Keratinocyte (primary cell): ENCODE measurements around the gene RAPGEF3. TPM values are rescaled to one million over a fixed set of nuclear protein-coding genes. Genes with fewer than 3 reads are reported as not detected.
A peak's percentile ranks its signal among the peaks of the same experiment; 100 is the strongest.

Experiments used
- DNase-seq: peaks from one replicate; pipeline ENCODE4 v3.0.0-alpha.2; 2011; ENCODE audit warnings: low read depth, missing footprints, low spot score
- FAIRE-seq: peaks from 2 replicates; lab custom pipeline; 2011; peaks lifted over from hg19 to GRCh38; lab: Jason Lieb, UNC
- H2AFZ ChIP-seq: 2 replicates; pipeline ENCODE4 v1.6.0; 2012; ENCODE audit warnings: low read length, control low read depth, inconsistent platforms; ENCODE audit not compliant: control insufficient read depth
- H3K27ac ChIP-seq: 2 replicates; pipeline ENCODE4 v1.5.1; 2011; ENCODE audit warnings: low read length; ENCODE audit not compliant: control insufficient read depth, insufficient read depth
- H3K27me3 ChIP-seq: 3 replicates; pipeline ENCODE4 v1.6.0; 2011; ENCODE audit warnings: low read length; ENCODE audit not compliant: control insufficient read depth, insufficient read depth; ENCODE audit errors: extremely low read depth
- H3K36me3 ChIP-seq, 2 experiments: 2 replicates in 1 of 2; 3 replicates in 1 of 2; pipeline ENCODE4 v1.5.1; 2011; ENCODE audit warnings: low read length in 2 of 2, mild to moderate bottlenecking in 1 of 2; ENCODE audit not compliant: control insufficient read depth in 2 of 2, insufficient read depth in 2 of 2; ENCODE audit errors: extremely low read depth in 1 of 2
- H3K4me1 ChIP-seq: 3 replicates; pipeline ENCODE4 v1.5.1; 2011; ENCODE audit warnings: low read length; ENCODE audit not compliant: control insufficient read depth, insufficient read depth; ENCODE audit errors: extremely low read depth
- H3K4me2 ChIP-seq: 3 replicates; pipeline ENCODE4 v1.6.0; 2011; ENCODE audit warnings: low read depth, low read length; ENCODE audit not compliant: control insufficient read depth, insufficient read depth; ENCODE audit errors: extremely low read depth
- H3K4me3 ChIP-seq, 3 experiments: fragments of 200-600 bp in 1 of 3; sonication (generic) in 1 of 3; 2 replicates in 2 of 3; 3 replicates in 1 of 3; pipeline ENCODE4 v1.5.1; 2011 to 2016; ENCODE audit warnings: low read length in 3 of 3, mild to moderate bottlenecking in 3 of 3, control low read depth in 2 of 3, inconsistent platforms in 1 of 3, low read depth in 1 of 3, mixed read lengths in 1 of 3, mixed run types in 1 of 3, moderate library complexity in 1 of 3; ENCODE audit not compliant: control insufficient read depth in 2 of 3, insufficient read depth in 2 of 3; ENCODE audit errors: extremely low read depth in 1 of 3
- H3K79me2 ChIP-seq: 2 replicates; pipeline ENCODE4 v1.6.0; 2012; ENCODE audit warnings: low read length; ENCODE audit not compliant: control insufficient read depth, insufficient read depth
- H3K9ac ChIP-seq: 3 replicates; pipeline ENCODE4 v1.6.0; 2011; ENCODE audit warnings: low read length; ENCODE audit not compliant: control insufficient read depth, insufficient read depth; ENCODE audit errors: extremely low read depth
- H3K9me1 ChIP-seq: 3 replicates; pipeline ENCODE4 v1.6.0; 2011; ENCODE audit warnings: low read length; ENCODE audit not compliant: control insufficient read depth, insufficient read depth; ENCODE audit errors: extremely low read depth
- H3K9me3 ChIP-seq: 2 replicates; pipeline ENCODE4 v1.5.1; 2012; ENCODE audit warnings: low read depth, low read length; ENCODE audit not compliant: control insufficient read depth
- H4K20me1 ChIP-seq: 3 replicates; pipeline ENCODE4 v1.6.0; 2011; ENCODE audit warnings: low read length; ENCODE audit not compliant: control insufficient read depth, insufficient read depth; ENCODE audit errors: extremely low read depth
- EZH2 ChIP-seq: IDR thresholded peaks from one replicate; pipeline ENCODE4 v1.6.1; 2012; ENCODE audit warnings: inconsistent platforms, mild to moderate bottlenecking, low read length, moderate library complexity
- dilution Hi-C: fragments of 300-500 bp; cut with MboI; formaldehyde crosslinking; loops from one replicate; pipeline ENCODE4 v1.7.0; 2020; ENCODE audit warnings: low sequenced_read_pairs; ENCODE audit not compliant: extremely low pct_ligation_motif_present
- polyA plus RNA-seq, 5 experiments: library from polyadenylated mRNA; depleted of rRNA in 3 of 5; stranded (reverse) in 3 of 5; stranded (forward) in 1 of 5; unstranded in 1 of 5; fragments of >200 nt; gene quantifications; 1 replicate in 1 of 5; 2 replicates in 3 of 5; 3 replicates in 1 of 5; pipeline versions ENCODE4 v1.2.1 to v1.2.3, GENCODE V29; 2011 to 2012; ENCODE audit warnings: missing spikeins in 2 of 5, low read depth in 1 of 5, low replicate concordance in 1 of 5
- TF ChIP-seq, protein P1 (sequence below), 3 experiments: IDR thresholded peaks in 1 of 3; conservative IDR thresholded peaks in 1 of 3; optimal IDR thresholded peaks in 1 of 3; 2 replicates in 2 of 3; 3 replicates in 1 of 3; pipeline versions ENCODE3 to v1.5.1; 2011; ENCODE audit warnings: low read length in 3 of 3, mild to moderate bottlenecking in 3 of 3, moderate library complexity in 2 of 3, control low read depth in 1 of 3, inconsistent platforms in 1 of 3; ENCODE audit not compliant: insufficient read depth in 2 of 3; ENCODE audit errors: extremely low read depth in 1 of 3

Gene RAPGEF3
- polyA plus RNA-seq, 1 donor (not counting 4 experiments of a cell fraction or from before 2014, with no cell fraction given) = 5.1 TPM

DNA sequence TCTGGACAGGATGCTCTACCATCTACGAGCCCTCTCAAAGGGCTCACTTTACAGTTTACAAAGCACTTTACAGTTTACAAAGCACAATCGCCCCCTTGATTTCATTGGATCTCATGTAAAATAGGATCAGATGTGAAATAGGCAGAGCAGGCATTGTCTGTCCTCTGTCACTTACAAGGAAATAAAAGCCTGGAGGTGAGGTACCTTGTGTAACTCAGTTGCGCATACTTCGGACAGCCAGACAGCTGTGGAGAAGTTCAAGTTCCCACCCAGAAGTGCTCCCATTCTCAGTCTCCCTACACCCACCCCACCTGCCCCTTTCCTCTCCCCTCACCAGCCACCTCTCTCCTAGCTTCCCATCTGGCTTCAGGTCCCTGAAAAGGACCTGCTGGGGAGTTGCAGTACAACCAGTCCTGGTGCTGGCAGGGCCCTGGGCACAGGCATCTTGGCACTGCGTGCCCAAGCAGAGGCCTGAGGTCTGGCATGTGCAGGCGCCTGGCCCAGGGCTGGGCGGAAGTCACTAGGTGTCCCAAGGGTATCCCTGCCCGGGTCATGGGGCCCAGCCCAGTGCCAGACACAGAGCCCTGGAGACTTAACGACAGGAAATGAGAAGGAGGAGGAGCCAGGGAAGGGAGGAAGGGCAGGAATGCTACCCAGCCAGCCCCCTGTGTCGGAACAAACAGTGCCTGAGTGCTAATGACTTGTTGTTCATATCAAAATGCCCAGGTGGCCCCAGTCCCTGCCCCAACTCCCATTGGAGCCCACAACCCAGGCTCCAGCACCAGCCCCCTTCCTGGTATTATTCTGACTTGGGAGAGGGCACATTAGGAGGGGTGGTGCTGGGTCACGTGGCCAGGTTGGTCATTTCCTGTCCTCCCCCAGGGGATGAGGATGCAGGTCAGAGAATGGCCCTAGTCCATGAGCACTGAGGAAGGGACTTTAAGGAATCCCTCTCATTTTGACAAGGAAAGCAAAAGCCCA lies 5.4 kb downstream of the RAPGEF3 start:
- Histone ChIP-seq H2AFZ (peak overlapping the region; percentile 21), H3K9ac (peak overlapping the region; percentile 71), H3K27me3 (no peaks in the 10 kb centered on the region), H3K4me1 (peaks cover 67% of the 10 kb centered on the region), H3K4me2 (peak overlapping the region; percentile 80), H3K4me3 (peak overlapping the region in 2 of 3 experiments; percentile 23 to 31), H3K36me3 (peaks cover 5 to 10% of the 10 kb centered on the region in 2 experiments), H4K20me1 (no peaks in the 10 kb centered on the region), H3K79me2 (no peaks in the 10 kb centered on the region), H3K9me1 (peaks cover 4% of the 10 kb centered on the region), H3K27ac (peak overlapping the region; percentile 93), H3K9me3 (no peaks in the 10 kb centered on the region)
- dilution Hi-C loops = no loop called here
- TF ChIP-seq EZH2 = no peak
- TF ChIP-seq, protein P1, sequence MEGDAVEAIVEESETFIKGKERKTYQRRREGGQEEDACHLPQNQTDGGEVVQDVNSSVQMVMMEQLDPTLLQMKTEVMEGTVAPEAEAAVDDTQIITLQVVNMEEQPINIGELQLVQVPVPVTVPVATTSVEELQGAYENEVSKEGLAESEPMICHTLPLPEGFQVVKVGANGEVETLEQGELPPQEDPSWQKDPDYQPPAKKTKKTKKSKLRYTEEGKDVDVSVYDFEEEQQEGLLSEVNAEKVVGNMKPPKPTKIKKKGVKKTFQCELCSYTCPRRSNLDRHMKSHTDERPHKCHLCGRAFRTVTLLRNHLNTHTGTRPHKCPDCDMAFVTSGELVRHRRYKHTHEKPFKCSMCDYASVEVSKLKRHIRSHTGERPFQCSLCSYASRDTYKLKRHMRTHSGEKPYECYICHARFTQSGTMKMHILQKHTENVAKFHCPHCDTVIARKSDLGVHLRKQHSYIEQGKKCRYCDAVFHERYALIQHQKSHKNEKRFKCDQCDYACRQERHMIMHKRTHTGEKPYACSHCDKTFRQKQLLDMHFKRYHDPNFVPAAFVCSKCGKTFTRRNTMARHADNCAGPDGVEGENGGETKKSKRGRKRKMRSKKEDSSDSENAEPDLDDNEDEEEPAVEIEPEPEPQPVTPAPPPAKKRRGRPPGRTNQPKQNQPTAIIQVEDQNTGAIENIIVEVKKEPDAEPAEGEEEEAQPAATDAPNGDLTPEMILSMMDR (optimal IDR thresholded peaks at IDR 0.05 in 1 of 3, IDR thresholded peaks at IDR 0.05 in 1 of 3, conservative IDR thresholded peaks at IDR 0.05 in 1 of 3; ENCODE audit: extremely low read depth in 1 of 3, insufficient read depth in 2 of 3, low read length in 3 of 3) = no peak
- FAIRE-seq (no peak), DNase-seq (no peak)

DNA sequence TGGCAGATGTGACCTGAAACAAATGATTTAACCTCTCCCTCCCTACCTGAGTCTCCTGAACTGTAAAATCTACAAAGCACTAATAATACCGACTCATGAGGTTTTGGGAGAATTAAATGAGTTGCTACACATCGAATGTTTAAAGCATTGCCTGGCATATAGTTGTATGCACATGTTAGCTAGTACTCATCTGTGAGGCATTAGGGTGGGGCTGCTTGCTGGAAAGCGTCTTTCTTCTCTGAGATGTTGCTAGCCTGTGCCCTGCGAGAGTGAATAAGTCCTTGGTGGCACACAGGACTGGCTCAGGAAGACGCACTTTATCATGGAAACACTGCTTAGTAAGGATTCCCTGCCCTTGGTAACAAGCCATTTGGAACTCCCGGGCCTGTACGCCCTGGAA lies 6.1 kb downstream of the RAPGEF3 start:
- H3K79me2 ChIP-seq = no peaks in the 10 kb centered on the region
- peak; percentile 94 for FAIRE-seq
- no peak for TF ChIP-seq EZH2
- TF ChIP-seq, protein P1 (optimal IDR thresholded peaks at IDR 0.05 in 1 of 3, IDR thresholded peaks at IDR 0.05 in 1 of 3, conservative IDR thresholded peaks at IDR 0.05 in 1 of 3; ENCODE audit: extremely low read depth in 1 of 3, insufficient read depth in 2 of 3, low read length in 3 of 3) = no peak

More for the DNA sequence above, 6.1 kb downstream of the RAPGEF3 start:
- Histone ChIP-seq H3K4me1 (peaks cover 63% of the 10 kb centered on the region), H3K9ac (peak overlapping the region; percentile 72), H3K27ac (peak overlapping the region; percentile 93), H2AFZ (no peak overlapping the region), H3K36me3 (peaks cover 5 to 15% of the 10 kb centered on the region in 2 experiments), H3K9me1 (peaks cover 4% of the 10 kb centered on the region), H3K27me3 (no peaks in the 10 kb centered on the region), H3K4me2 (peak overlapping the region; percentile 80), H3K4me3 (peak overlapping the region in 2 of 3 experiments; percentile 25 to 31), H4K20me1 (no peaks in the 10 kb centered on the region), H3K9me3 (no peaks in the 10 kb centered on the region)
- DNase-seq = peak; percentile 89
- dilution Hi-C loops = no loop called here
